HG03354 (cell line): ENCODE data around the gene CEMP1.

Experiments used
- ATAC-seq: cut with Tn5 transposase; IDR thresholded peaks from one replicate; pipeline ENCODE4 v1.9.1; 2021; ENCODE audit warnings: mild to moderate bottlenecking; ENCODE audit not compliant: unreplicated experiment, poor library complexity, severe bottlenecking

Gene CEMP1

DNA sequence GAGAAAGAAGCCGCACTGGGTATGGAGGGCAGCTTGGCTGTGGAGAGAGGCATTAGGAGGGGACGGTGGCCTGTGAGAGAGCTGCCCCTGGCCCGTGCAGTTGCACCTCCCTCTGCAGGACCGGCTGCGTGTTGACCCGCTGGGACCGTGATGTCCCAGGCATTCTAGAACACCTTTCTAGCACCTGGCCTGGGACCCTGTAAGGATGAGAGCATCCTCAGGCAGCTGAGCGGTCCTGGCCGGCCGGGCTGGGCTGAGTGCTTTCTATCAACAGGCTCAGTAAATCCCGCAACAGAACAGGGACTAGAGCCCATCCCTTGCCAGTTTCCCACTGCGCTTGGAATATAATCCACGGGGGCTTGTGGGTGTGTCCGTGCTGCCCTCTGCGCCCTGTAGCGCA, 41.6 kb downstream of the CEMP1 start:
- no peak for ATAC-seq

DNA sequence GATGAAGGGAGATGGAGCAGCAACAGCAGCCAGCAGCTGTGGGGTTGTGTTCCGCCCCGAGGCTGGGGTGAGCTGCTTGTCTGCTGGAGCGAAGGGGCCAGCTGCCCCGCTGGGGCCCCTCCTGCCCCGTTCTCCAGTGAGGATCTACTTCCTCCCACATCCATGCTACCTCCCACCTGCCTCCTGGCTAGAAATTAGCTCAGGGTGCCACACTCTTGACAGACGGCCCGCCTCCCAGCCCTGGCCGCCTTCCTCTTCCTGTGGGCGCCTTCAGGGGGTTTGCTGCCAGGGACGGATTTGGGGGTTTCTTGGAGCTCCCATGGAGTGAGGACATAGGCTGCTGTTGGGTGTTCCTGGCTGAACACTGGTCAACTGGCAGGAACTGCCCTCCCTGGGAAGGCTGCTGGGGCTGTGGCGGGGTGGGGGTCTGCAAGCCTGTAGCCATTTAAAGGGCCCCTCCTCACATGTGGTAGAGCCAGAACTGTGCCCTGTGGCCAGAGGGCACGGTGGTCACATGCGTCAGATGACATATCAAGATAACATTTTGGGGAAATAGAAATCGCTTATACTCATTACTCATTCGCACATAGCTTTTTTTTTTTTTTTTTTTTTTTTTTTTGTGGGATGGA, 43.2 kb downstream of the CEMP1 start:
- no peak for ATAC-seq

DNA sequence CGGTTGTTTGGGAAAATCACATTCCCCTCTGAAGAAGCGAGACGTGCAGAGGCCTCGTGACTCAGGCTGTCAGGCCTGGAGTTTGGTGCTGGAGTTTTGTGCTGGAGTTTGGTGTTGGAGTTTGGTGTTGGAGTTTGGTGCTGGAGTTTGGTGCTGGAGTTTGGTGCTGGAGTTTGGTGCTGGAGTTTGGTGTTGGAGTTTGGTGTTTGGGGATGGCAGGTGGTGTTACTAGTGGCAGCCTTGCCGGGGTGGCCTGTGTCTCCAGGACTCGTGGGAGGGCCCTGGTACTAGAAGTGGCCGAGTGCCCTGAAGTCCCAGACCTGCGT, 43.7 kb downstream of the CEMP1 start:
- no peak for ATAC-seq

DNA sequence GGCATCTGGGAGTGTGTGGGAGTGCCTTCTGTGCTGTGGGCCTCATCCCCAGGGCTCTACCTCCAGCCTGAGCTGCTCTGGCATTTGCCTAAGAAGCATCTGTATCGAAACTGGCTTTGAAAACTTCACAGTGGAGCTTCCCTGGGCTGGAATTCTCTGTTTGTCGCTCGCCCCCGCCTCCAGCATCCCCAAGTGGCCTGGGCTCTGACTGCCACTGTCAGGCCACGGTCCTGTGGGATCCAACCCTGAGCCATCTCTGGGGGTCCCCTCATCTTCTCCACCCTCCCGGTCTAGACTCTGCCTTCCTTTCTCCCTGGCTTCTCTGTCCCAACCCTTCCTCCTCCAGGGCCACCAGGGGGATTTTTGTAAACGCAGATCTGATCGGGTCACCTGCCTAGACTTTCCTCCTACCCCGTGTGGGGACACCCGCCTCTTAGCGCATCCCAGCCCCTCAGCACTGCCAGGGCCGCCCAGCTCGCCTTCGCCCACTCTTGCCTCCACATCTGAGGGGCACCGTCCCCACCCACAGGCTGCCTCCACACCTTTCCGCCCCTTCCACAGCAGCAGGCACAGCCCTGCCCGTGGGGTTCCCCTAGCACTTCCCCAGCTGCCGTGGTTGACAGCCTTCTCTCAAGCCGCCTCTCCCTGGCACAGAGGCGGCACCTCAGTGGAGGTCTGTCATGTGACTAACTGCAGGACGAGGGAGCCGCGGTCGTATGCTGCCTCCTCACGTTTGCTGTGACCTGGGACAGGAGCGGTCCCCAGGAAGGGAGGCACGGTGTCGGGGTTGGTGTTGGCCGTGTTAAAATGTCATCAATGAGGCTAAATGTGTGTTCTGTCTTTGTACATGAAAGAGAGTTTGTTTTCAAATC, 44.3 kb downstream of the CEMP1 start:
- ATAC-seq, result peak; percentile 67

DNA sequence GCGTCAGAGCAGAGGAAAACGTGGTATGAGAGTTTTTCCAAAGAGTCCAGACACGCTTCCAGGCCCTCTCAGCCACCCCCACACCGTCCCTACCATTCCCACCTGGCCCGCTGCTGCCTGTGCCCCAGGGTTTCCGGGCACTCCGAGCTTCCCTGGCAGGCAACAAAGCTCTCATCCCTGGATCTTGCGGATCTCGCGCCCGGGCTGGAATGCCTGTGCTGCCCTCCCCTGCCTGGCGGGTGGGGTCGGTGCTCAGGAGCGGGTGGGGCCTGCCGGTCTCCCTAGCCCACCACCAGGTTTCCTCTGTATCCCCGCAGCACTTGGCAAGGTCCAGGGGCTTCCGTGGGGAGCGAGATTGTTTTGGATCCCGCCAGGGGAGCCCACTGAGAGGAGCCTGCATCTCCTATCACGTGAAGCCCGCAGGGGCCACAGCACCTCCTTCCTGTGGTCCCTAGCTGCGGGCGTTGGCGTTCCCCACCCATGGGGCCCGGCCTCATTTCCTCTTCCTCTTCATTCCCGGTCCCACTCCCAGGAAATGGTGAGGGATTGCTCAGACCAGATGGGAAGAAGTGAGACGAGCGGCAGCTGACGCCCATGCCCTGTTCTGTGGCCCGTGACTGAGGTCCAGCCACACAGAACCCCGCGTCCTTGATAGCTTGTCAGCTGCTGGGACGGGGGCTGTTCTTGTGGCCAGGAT, 45.2 kb downstream of the CEMP1 start:
- no peak for ATAC-seq

DNA sequence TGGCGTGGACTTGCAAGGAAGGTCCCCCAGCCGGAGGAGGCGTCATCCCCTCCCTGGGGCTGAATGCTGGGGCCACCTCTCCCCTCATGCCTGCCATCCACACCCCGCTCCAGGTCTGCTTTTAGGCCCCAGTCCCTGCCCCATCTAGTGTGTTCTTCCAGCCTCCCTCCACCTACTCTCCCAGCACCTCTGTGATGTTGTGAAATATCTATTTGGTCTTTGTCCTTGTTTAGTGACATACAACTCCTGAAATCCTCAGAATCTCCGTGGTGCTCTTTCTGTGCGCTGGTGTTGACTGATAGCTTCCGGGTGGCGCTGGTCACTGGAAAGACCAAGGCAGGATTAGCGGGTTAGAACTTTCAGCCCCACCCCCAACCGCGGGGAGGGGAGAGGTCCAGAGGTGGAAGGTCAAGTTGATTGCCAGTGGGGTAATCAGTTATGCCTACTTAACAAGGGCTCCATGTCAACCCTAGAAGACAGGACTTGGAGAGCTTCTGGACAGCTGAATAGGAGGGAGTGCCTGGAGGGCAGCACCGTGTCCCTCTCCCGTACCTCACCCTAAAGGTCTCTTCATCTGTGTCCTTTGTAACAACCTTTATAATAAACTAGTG, 46.2 kb downstream of the CEMP1 start:
- no peak for ATAC-seq

DNA sequence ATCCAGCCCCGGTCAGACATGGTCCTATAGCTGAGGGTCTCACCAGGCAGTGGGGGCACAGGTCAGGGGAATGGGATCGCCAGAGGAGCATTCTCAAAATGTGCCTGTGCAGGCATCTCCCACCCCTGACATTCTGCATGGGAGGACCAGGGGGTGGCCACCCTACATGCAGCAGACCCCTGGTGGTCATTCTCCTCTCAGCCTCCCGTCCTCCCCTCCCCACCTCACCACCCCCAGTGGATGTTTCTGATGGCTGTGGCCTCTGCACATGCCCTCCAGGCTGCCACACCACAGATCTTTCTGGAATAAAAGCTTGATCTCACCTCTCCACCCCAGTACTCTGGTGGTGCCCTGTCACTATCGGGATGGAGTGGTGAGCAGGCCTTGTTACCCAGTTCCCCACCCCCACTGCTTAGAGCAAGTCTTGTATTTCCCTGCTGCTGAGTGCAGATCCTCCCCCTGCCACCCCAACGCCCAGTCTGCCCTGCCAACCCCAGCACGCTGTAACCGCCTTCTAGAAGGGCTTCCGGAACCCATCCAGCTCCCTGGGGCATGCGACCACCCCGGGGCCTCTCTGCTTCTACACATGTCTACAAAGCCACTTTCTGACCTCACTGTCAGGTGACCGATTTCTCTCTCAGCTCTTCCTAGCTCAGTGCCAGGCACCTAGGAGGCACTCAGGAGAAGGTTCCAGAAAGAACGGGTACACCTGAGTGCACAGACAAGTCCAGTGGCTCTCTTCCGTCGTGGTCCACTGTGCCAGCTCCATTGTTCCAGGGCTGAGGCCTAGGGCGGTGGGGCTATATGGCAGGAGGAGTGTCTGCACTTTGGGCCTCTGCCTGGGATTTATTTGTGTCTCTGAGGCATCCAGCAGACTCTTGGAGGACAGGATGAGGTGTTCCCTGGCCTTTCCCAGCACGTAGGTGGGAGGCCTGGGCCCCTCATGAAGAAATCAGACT, 47.0 kb downstream of the CEMP1 start:
- no peak for ATAC-seq

DNA sequence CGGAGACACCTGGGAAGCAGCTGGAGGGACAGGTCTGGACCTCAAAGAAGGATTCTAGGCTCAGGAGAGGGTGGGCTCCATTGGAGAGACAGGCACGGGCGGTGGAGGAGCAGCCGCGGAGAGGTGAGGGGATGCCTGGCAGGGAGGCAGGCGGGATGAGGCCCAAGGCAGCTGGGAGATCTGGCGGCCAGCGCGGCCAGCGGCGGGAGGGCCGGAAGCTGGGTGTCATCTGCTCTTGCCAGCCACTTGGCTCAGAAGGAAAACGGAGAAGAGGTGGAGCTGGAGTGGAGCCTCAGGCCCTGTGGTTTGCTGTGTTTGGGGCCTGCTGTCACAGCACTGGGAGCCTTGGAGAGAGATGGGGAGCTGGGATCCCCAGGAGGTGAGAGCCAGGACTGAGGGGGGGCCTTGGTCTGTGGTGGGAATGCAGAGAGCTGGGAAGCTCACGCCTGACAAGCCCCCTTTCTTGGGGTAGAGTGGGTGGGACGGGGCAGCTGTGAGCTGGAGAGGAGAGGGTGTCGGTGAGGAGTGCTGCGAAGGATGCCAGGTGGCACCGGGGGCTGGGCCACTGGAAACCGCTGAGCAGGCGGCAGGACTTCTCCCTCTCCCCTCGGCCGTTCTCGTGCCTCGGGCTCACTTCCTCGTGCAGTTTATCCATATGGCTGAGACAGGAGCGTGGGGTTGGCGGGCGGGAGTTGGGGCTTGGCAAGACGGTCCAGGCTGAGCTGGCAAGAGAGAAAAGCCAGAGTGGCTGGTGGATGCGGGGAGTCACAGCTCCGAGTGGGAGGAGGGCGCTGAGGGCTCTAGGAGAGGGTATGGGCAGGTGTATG, 48.3 kb downstream of the CEMP1 start:
- ATAC-seq, result no peak

DNA sequence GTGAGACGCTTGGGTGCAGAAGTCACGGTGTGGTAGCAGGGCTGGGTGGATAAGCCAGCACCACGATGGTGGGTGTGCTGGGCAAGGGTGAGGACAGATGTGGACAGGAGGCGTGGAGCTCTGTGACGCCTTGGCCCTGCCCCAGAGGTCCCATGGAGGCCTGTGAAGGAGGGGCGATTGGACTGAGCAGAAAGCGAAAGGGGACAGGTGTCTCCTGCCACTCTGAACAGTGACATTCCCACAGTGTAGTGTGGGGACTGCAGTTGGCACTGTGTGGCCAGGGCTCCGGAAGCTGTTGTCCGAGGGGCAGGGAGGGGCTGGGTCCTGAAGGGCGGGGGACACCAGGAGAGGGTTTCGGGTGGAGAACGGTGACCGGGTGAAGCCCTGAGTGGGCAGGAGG, 49.0 kb downstream of the CEMP1 start:
- ATAC-seq, result no peak

DNA sequence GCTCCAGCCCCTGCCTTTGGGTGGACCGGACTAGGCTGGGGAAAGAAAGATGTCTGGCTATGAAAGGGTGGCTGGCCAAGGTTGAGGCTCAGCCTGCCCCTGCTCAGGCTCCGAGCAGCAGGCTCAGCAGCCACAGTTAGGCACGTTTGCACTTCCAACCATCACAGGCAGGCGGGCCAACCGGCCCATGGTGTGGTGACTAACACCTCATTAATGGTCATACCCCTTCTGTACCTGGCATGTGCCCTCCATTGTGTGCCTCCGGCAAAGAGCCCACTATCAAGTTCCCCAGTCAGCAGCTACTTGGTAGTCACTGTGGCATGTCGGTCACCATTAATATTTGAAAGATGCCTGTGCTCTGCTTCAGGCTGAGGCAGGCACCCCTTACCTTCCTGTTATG, 49.5 kb downstream of the CEMP1 start:
- ATAC-seq, result no peak

DNA sequence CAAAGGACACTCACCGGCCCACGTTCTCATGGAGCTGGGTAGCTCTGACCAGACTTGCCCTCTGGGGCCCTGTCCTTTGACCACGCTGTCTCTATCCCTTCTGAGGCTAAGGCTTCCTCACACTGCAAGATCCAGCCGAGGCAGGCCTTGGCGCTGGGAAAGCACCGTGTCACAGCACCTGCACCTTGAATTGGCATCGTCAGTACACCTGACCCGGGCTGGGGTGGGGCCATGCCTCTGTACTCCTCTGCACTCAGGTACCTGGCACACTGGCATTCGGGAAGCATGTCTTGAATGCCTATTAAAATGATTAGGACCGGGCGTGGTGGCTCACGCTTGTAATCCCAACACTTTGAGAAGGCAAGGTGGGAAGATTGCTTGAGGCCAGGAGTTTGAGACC, 50.3 kb downstream of the CEMP1 start:
- no peak for ATAC-seq
